Activated CD8-positive, alpha-beta memory T cell treated with anti-CD3 and anti-CD28 coated beads for 24 hours (primary cell): Measurements from ENCODE around the gene SLC44A5.
A peak's percentile ranks its signal among the peaks of the same experiment; 100 is the strongest.
"Not testable (repeated sequence)": the region's sequence is repeated elsewhere in the genome, so short reads cannot be mapped to it uniquely, and the experiment has no call there.

Experiments
- DNase-seq: peaks from one replicate; pipeline ENCODE4 v3.0.0-alpha.2; 2020

SLC44A5 gene

GRCh38 chr1:75611014-75611413 is at the start of gene SLC44A5:
SLC44A5 (minus strand) TSS chr1:75611114; CDS start chr1:75541447, 69,667 bp downstream.
- no peak for DNase-seq

GRCh38 chr1:75655931-75656330 is 45.0 kb upstream of the SLC44A5 start:
- no peak for DNase-seq

- DNase-seq, result not testable (repeated sequence)
Measured at GRCh38 chr1:75647183-75647582, 36.3 kb upstream of the SLC44A5 start.

GRCh38 chr1:75645153-75645552 is 34.2 kb upstream of the SLC44A5 start:
- not testable (repeated sequence) for DNase-seq

- DNase-seq, result no peak
Measured at GRCh38 chr1:75643460-75643859, 32.5 kb upstream of the SLC44A5 start.

GRCh38 chr1:75641325-75641724 is 30.4 kb upstream of the SLC44A5 start:
- DNase-seq, result no peak

GRCh38 chr1:75640137-75640536 is 29.2 kb upstream of the SLC44A5 start:
- no peak for DNase-seq

- no peak for DNase-seq
Measured at GRCh38 chr1:75632350-75632949, 21.5 kb upstream of the SLC44A5 start.

GRCh38 chr1:75630998-75631397 is 20.1 kb upstream of the SLC44A5 start:
- DNase-seq, result no peak

- no peak for DNase-seq
Measured at GRCh38 chr1:75630004-75630594, 19.2 kb upstream of the SLC44A5 start.

GRCh38 chr1:75625795-75626194 is 14.9 kb upstream of the SLC44A5 start:
- DNase-seq, result no peak

- DNase-seq, result no peak
Measured at GRCh38 chr1:75618382-75618781, 7.5 kb upstream of the SLC44A5 start.

- no peak for DNase-seq
Measured at GRCh38 chr1:75616436-75617433, 5.8 kb upstream of the SLC44A5 start.

GRCh38 chr1:75615613-75616435 is 4.9 kb upstream of the SLC44A5 start:
- DNase-seq, result peak; percentile 63

GRCh38 chr1:75614399-75614756 is 3.5 kb upstream of the SLC44A5 start:
- DNase-seq, result no peak

- DNase-seq, result no peak
Measured at GRCh38 chr1:75613916-75614315, 3.0 kb upstream of the SLC44A5 start.

GRCh38 chr1:75612976-75613375 is 2.1 kb upstream of the SLC44A5 start:
- DNase-seq, result no peak

- no peak for DNase-seq
Measured at GRCh38 chr1:75602486-75602885, 8.4 kb downstream of the SLC44A5 start.

- no peak for DNase-seq
Measured at GRCh38 chr1:75600781-75601180, 10.1 kb downstream of the SLC44A5 start.

GRCh38 chr1:75594327-75594726 is 16.6 kb downstream of the SLC44A5 start:
- DNase-seq, result no peak

- not testable (repeated sequence) for DNase-seq
Measured at GRCh38 chr1:75593457-75593856, 17.5 kb downstream of the SLC44A5 start.

- DNase-seq, result no peak
Measured at GRCh38 chr1:75589637-75590036, 21.3 kb downstream of the SLC44A5 start.
